Dedifferentiated amniotic fluid mesenchymal stem cell (primary cell): Measurements from ENCODE around the gene ITGAL.
"Not testable (repeated sequence)": the region's sequence is repeated elsewhere in the genome, so short reads cannot be mapped to it uniquely, and the experiment has no call there.

ENCODE experiments used
- DNase-seq: peaks from one replicate; pipeline ENCODE4 v3.0.0-alpha.2; 2016; ENCODE audit errors: extremely low spot score

The ITGAL gene

GRCh38 chr16:30457743-30458560 lies 14.6 kb upstream of the ITGAL start:
- DNase-seq = no peak

GRCh38 chr16:30458561-30459394 lies 13.8 kb upstream of the ITGAL start:
- no peak for DNase-seq

- DNase-seq = no peak
Observed at GRCh38 chr16:30459456-30459855, 13.1 kb upstream of the ITGAL start.

GRCh38 chr16:30461426-30461825 lies 11.1 kb upstream of the ITGAL start:
- not testable (repeated sequence) for DNase-seq

- no peak for DNase-seq
Observed at GRCh38 chr16:30464078-30464477, 8.5 kb upstream of the ITGAL start.

GRCh38 chr16:30470170-30470512 lies 2.4 kb upstream of the ITGAL start:
- no peak for DNase-seq

GRCh38 chr16:30470632-30470995 lies 1.9 kb upstream of the ITGAL start:
- DNase-seq = no peak

GRCh38 chr16:30473231-30474073 lies 910 bp downstream of the ITGAL start:
- no peak for DNase-seq

GRCh38 chr16:30474074-30474452 lies 1.5 kb downstream of the ITGAL start:
- DNase-seq = no peak

- no peak for DNase-seq
Observed at GRCh38 chr16:30474684-30475083, 2.1 kb downstream of the ITGAL start.

- DNase-seq = no peak
Observed at GRCh38 chr16:30476991-30477390, 4.4 kb downstream of the ITGAL start.

GRCh38 chr16:30477773-30478172 lies 5.2 kb downstream of the ITGAL start:
- DNase-seq = not testable (repeated sequence)

- DNase-seq = no peak
Observed at GRCh38 chr16:30478766-30479478, 6.4 kb downstream of the ITGAL start.

- DNase-seq = no peak
Observed at GRCh38 chr16:30481381-30481780, 8.8 kb downstream of the ITGAL start.

- no peak for DNase-seq
Observed at GRCh38 chr16:30482366-30482765, 9.8 kb downstream of the ITGAL start.

- DNase-seq = no peak
Observed at GRCh38 chr16:30484887-30485286, 12.3 kb downstream of the ITGAL start.

GRCh38 chr16:30485818-30486436 lies 13.4 kb downstream of the ITGAL start:
- no peak for DNase-seq

- no peak for DNase-seq
Observed at GRCh38 chr16:30488764-30489605, 16.4 kb downstream of the ITGAL start.

GRCh38 chr16:30490210-30490609 lies 17.7 kb downstream of the ITGAL start:
- DNase-seq = no peak

GRCh38 chr16:30491229-30491628 lies 18.7 kb downstream of the ITGAL start:
- no peak for DNase-seq
